Type B pancreatic cell (in vitro differentiated cells): Measurements from ENCODE around the gene GJD4. TPM values are rescaled to one million over a fixed set of nuclear protein-coding genes. Genes with fewer than 3 reads are reported as not detected.

Experiments used
- DNase-seq: peaks from one replicate; pipeline ENCODE4 v3.0.0; 2021; ENCODE audit warnings: mixed read lengths; ENCODE audit not compliant: unreplicated experiment; ENCODE audit errors: extremely low spot score
- H3K27ac Mint-ChIP-seq: 2 replicates; pipeline ENCODE4 v1.8.0; 2021; ENCODE audit warnings: mild to moderate bottlenecking, mixed read lengths
- H3K27me3 Mint-ChIP-seq: 2 replicates; pipeline ENCODE4 v1.8.0; 2021; ENCODE audit warnings: mixed read lengths
- H3K36me3 Mint-ChIP-seq: 2 replicates; pipeline ENCODE4 v1.8.0; 2021; ENCODE audit warnings: mixed read lengths
- H3K4me1 Mint-ChIP-seq: one replicate; pipeline ENCODE4 v1.8.0; 2021; ENCODE audit warnings: mixed read lengths; ENCODE audit not compliant: unreplicated experiment
- H3K4me3 Mint-ChIP-seq: 2 replicates; pipeline ENCODE4 v1.8.0; 2021; ENCODE audit warnings: mild to moderate bottlenecking, mixed read lengths
- H3K9me3 Mint-ChIP-seq: 2 replicates; pipeline ENCODE4 v1.8.0; 2021; ENCODE audit warnings: mixed read lengths
- total RNA-seq: library from RNA; stranded (reverse); gene quantifications from 2 replicates; pipeline ENCODE4 v1.2.1, GENCODE V29; 2021; ENCODE audit warnings: low replicate concordance
- TF ChIP-seq, protein P1 (sequence below): fragments of 200-600 bp; sonication (generic); conservative IDR thresholded peaks from 2 replicates; pipeline ENCODE4 v1.5.0; 2021; ENCODE audit warnings: antibody characterized with exemption, mild to moderate bottlenecking

Gene GJD4
- total RNA-seq, 1 donor from 2014 or later: not detected

DNA sequence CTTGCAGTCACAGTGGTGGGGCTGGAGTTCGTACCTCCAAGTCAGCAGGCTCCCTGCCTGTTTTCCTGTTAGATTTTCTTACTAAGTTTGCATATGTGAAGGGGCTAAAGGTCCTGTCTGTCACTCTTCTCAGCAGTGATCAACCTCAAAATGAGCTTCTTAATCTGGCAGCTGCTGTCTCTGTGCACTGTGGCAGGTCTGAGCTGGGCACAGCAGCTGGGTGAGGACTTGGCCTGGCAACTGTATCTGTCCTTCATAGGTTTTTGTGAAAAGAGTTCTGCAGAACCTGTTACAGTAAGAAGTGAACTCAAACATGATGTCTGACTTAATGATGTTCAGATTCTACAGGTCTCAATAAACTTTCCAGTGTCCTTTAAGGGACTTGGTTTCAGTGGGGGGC, 31.3 kb upstream of the GJD4 start:
- H3K27ac Mint-ChIP-seq: no peak overlapping the region
- H3K4me3 Mint-ChIP-seq: no peak overlapping the region
- no peak for DNase-seq
- TF ChIP-seq, protein P1, sequence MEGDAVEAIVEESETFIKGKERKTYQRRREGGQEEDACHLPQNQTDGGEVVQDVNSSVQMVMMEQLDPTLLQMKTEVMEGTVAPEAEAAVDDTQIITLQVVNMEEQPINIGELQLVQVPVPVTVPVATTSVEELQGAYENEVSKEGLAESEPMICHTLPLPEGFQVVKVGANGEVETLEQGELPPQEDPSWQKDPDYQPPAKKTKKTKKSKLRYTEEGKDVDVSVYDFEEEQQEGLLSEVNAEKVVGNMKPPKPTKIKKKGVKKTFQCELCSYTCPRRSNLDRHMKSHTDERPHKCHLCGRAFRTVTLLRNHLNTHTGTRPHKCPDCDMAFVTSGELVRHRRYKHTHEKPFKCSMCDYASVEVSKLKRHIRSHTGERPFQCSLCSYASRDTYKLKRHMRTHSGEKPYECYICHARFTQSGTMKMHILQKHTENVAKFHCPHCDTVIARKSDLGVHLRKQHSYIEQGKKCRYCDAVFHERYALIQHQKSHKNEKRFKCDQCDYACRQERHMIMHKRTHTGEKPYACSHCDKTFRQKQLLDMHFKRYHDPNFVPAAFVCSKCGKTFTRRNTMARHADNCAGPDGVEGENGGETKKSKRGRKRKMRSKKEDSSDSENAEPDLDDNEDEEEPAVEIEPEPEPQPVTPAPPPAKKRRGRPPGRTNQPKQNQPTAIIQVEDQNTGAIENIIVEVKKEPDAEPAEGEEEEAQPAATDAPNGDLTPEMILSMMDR: no peak
- no peaks in the 10 kb centered on the region for H3K27me3 Mint-ChIP-seq
- H3K4me1 Mint-ChIP-seq: peaks cover 4% of the 10 kb centered on the region
- H3K9me3 Mint-ChIP-seq: no peaks in the 10 kb centered on the region
- H3K36me3 Mint-ChIP-seq: peaks cover 29% of the 10 kb centered on the region

DNA sequence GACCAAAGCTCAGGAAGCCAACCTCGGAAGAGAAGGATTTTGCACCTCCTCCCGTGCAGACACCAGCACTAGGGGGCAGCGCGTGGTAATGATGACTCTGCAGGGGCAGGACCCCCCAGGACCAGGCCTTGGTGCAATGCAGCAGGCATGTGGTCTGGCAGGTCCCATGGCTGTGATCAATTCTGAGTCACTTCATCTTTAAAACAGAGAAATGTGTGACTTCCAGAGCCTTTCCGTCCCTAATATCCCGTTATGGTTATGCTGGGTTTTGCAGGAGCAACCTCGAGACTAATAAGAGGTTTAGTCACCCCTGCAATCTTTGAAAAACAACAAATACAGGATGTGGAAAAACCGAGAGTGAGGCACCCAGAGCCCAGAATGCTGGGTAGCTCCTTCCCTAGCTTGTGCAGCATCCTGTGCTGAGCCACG, 30.2 kb upstream of the GJD4 start:
- H3K36me3 Mint-ChIP-seq: peaks cover 19% of the 10 kb centered on the region
- no peak overlapping the region for H3K27ac Mint-ChIP-seq
- no peak overlapping the region for H3K4me3 Mint-ChIP-seq
- no peaks in the 10 kb centered on the region for H3K27me3 Mint-ChIP-seq
- peaks cover 4% of the 10 kb centered on the region for H3K4me1 Mint-ChIP-seq
- H3K9me3 Mint-ChIP-seq: no peaks in the 10 kb centered on the region
- TF ChIP-seq, protein P1: no peak
- no peak for DNase-seq

DNA sequence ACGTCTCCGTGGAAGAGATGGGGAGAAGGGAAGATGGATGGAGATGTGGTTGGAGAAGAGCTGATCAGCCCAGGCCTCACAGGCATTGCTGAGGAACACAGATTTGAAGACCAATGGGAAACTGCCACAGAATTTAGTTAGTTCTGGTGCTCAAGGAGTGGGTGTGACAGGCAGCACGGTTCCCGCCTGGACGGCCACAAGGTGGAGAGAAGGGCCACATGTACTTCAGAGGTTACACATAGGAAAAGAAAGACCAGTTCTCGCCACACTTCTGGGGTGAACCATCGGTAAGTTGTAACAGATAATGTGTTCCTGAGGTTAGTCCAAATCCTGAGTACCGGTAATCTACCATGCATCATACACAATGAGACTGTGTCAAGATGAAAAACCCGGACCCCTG, 29.5 kb upstream of the GJD4 start:
- no peak for DNase-seq
- Mint-ChIP-seq H3K4me1 (peaks cover 4% of the 10 kb centered on the region), H3K27ac (no peak overlapping the region), H3K27me3 (no peaks in the 10 kb centered on the region), H3K4me3 (no peak overlapping the region), H3K9me3 (no peaks in the 10 kb centered on the region), H3K36me3 (peaks cover 18% of the 10 kb centered on the region)
- TF ChIP-seq, protein P1: no peak

DNA sequence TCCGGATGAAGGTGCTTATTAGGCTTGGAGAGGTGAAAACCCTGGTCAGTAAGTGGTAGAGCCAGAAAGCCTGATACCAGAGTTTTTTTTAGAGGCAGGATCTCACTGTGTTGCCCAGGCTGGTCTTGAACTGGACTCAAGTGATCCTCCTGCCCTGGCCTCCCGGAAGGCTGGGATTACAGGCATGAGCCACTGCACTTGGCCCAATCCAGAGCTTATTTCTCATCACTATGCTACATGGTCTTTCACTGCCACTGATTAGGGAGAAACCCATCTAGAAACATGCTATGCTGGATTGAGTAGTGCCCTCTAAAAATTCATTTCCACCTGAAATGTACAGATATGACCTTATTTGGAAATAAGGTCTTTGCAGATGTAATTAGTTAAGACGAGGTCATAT, 28.4 kb upstream of the GJD4 start:
- TF ChIP-seq, protein P1: no peak
- Mint-ChIP-seq H3K27me3 (no peaks in the 10 kb centered on the region), H3K4me3 (no peak overlapping the region), H3K36me3 (peaks cover 18% of the 10 kb centered on the region), H3K4me1 (peaks cover 4% of the 10 kb centered on the region), H3K27ac (no peak overlapping the region), H3K9me3 (no peaks in the 10 kb centered on the region)
- DNase-seq: no peak

DNA sequence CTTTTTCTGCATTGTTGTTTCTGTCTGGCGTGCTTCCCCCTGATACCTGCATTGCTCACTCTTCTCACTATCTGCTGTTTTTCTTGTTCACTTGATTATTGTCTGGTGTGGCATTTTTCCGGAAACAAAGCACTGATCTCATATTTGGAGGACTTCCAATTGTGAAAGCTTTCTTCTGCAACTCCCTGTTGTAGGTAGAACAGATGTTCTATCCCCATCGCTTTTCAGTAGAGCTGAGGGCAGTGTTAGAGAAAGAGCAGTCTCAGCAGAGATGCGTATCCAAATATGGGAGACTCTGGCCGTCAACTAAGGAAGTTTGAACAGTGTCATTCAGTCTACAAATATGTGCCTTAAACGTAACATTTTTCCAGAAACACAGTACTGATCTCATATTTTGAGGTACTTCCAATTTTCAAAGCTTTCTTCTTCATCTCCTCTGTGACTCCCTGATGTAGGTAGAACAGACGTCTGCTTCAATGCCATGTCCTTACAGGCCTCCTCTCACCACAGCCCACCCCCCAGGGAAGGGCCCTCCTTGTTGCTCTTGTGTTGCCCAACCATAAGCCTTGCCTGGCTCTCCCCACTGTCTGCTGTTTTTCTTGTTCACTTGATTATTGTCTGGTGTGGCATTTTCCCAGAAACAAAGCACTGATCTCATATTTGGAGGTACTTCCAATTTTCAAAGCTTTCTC, 27.1 kb upstream of the GJD4 start:
- DNase-seq: no peak
- H3K27me3 Mint-ChIP-seq: no peaks in the 10 kb centered on the region
- H3K36me3 Mint-ChIP-seq: peaks cover 14% of the 10 kb centered on the region
- peak overlapping the region; percentile 12 for H3K27ac Mint-ChIP-seq
- no peaks in the 10 kb centered on the region for H3K9me3 Mint-ChIP-seq
- peaks cover 4% of the 10 kb centered on the region for H3K4me1 Mint-ChIP-seq
- TF ChIP-seq, protein P1: no peak
- no peak overlapping the region for H3K4me3 Mint-ChIP-seq
